KMS-11 (cell line): Measurements from ENCODE around the gene KCNIP1.

ENCODE experiments used
- H2AFZ ChIP-seq: fragments of 200-600 bp; sonication (generic); 2 replicates; pipeline ENCODE4 v1.6.1; 2016; ENCODE audit warnings: antibody characterized with exemption, mixed run types, low read depth
- H3K27ac ChIP-seq: fragments of 200-600 bp; sonication (generic); 2 replicates; pipeline ENCODE4 v1.6.1; 2016; ENCODE audit warnings: mild to moderate bottlenecking, mixed run types
- H3K27me3 ChIP-seq: fragments of 200-600 bp; sonication (generic); 2 replicates; pipeline ENCODE4 v1.6.1; 2017; ENCODE audit warnings: mild to moderate bottlenecking, low read depth, mixed run types, moderate library complexity; ENCODE audit not compliant: insufficient read depth
- H3K36me3 ChIP-seq: fragments of 200-600 bp; sonication (generic); 2 replicates; pipeline ENCODE4 v1.6.1; 2017; ENCODE audit warnings: mild to moderate bottlenecking, mixed run types; ENCODE audit not compliant: insufficient read depth
- H3K4me1 ChIP-seq: fragments of 200-600 bp; sonication (generic); 2 replicates; pipeline ENCODE4 v1.6.1; 2016; ENCODE audit warnings: mild to moderate bottlenecking, low read depth, mixed run types; ENCODE audit not compliant: poor library complexity, severe bottlenecking
- H3K4me2 ChIP-seq: fragments of 200-600 bp; sonication (generic); 2 replicates; pipeline ENCODE4 v1.7.0; 2016; ENCODE audit warnings: mild to moderate bottlenecking, mixed run types
- H3K4me3 ChIP-seq: fragments of 200-600 bp; sonication (generic); IDR thresholded peaks from 2 replicates; pipeline ENCODE4 v1.6.1; 2017; ENCODE audit warnings: low read depth, low read length, mixed read lengths; ENCODE audit not compliant: insufficient read depth
- H3K79me2 ChIP-seq: fragments of 200-600 bp; sonication (generic); 2 replicates; pipeline ENCODE4 v1.6.1; 2016; ENCODE audit warnings: low read depth, mixed run types; ENCODE audit not compliant: insufficient read depth
- H3K9ac ChIP-seq: fragments of 200-600 bp; sonication (generic); 2 replicates; pipeline ENCODE4 v1.6.1; 2016; ENCODE audit warnings: mild to moderate bottlenecking, mixed run types
- H4K20me1 ChIP-seq: fragments of 200-600 bp; sonication (generic); 2 replicates; pipeline ENCODE4 v1.6.1; 2016; ENCODE audit warnings: mild to moderate bottlenecking, mixed run types; ENCODE audit not compliant: insufficient read depth
- TF ChIP-seq, protein P1 (sequence below): fragments of 200-600 bp; sonication (generic); conservative IDR thresholded peaks from 2 replicates; pipeline ENCODE4 v1.6.1; 2017; ENCODE audit warnings: low read depth, mild to moderate bottlenecking, antibody characterized with exemption, low read length, moderate library complexity, mixed read lengths

Gene KCNIP1

DNA sequence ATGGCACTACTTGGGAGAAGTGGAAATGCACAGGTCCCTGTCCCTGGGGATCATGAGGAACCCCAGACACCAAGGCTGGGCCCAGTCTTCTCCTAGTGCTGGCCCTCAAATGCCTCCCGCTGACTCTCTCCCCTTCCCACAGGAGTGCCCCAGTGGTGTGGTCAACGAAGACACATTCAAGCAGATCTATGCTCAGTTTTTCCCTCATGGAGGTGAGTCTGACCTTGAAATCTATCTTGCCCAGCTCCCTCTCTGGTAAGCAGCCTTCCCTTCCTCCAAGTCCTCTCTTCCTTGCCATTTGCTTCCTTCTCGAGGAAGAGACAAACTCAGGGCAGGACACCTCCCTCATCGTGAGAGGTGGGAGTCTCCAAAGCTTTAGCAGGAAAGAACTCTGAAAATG is 216.4 kb downstream of the KCNIP1 start:
- TF ChIP-seq, protein P1, sequence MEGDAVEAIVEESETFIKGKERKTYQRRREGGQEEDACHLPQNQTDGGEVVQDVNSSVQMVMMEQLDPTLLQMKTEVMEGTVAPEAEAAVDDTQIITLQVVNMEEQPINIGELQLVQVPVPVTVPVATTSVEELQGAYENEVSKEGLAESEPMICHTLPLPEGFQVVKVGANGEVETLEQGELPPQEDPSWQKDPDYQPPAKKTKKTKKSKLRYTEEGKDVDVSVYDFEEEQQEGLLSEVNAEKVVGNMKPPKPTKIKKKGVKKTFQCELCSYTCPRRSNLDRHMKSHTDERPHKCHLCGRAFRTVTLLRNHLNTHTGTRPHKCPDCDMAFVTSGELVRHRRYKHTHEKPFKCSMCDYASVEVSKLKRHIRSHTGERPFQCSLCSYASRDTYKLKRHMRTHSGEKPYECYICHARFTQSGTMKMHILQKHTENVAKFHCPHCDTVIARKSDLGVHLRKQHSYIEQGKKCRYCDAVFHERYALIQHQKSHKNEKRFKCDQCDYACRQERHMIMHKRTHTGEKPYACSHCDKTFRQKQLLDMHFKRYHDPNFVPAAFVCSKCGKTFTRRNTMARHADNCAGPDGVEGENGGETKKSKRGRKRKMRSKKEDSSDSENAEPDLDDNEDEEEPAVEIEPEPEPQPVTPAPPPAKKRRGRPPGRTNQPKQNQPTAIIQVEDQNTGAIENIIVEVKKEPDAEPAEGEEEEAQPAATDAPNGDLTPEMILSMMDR, result no peak
- H3K4me2 ChIP-seq, result no peak overlapping the region
- H3K36me3 ChIP-seq, result no peaks in the 10 kb centered on the region
- H3K27me3 ChIP-seq, result no peaks in the 10 kb centered on the region
- H3K4me1 ChIP-seq, result no peaks in the 10 kb centered on the region
- H3K27ac ChIP-seq, result no peak overlapping the region
- no peaks in the 10 kb centered on the region for H3K79me2 ChIP-seq
- no peak overlapping the region for H3K4me3 ChIP-seq
- H2AFZ ChIP-seq, result no peak overlapping the region
- no peak overlapping the region for H3K9ac ChIP-seq
- no peaks in the 10 kb centered on the region for H4K20me1 ChIP-seq

DNA sequence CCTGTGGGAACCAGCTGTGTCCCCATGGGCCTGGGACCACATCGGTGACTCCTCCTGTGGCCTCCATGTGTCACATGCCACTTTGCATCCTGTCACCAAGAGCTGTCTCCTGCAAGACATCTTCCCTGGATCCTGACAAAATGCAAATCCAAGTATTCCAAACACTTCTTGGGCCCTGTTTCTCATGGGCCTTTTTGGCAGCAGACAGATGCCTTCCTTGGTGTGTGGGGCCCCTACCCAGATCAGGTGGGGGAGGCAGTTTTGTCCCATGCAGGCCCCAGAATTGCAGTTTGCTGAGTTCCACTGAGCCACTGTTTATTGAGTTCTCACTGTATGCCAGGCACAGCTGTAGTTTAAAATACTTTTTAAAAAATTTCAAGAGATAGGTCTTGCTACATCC is 217.2 kb downstream of the KCNIP1 start:
- no peaks in the 10 kb centered on the region for H3K79me2 ChIP-seq
- H3K4me3 ChIP-seq, result no peak overlapping the region
- no peaks in the 10 kb centered on the region for H3K4me1 ChIP-seq
- TF ChIP-seq, protein P1, result no peak
- H3K27me3 ChIP-seq, result no peaks in the 10 kb centered on the region
- H3K4me2 ChIP-seq, result no peak overlapping the region
- no peak overlapping the region for H3K9ac ChIP-seq
- no peak overlapping the region for H3K27ac ChIP-seq
- H2AFZ ChIP-seq, result no peak overlapping the region
- H4K20me1 ChIP-seq, result no peaks in the 10 kb centered on the region
- no peaks in the 10 kb centered on the region for H3K36me3 ChIP-seq

DNA sequence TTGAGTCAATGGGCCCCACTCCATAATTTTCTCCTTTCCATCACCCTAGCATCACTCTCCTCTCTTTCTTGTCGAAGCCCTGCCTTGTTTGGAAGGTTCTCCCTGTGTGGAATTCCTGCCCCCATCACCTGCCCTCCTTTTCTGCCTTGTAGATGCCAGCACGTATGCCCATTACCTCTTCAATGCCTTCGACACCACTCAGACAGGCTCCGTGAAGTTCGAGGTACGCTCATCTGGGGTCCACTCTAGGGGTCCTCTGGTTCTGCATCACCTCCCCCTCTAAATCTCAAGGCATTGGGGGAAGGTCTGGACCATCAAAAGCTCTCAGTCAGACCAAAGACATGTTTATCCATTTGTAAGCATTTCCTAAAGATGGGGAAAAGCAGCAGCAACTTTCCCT is 217.9 kb downstream of the KCNIP1 start:
- TF ChIP-seq, protein P1, result no peak

DNA sequence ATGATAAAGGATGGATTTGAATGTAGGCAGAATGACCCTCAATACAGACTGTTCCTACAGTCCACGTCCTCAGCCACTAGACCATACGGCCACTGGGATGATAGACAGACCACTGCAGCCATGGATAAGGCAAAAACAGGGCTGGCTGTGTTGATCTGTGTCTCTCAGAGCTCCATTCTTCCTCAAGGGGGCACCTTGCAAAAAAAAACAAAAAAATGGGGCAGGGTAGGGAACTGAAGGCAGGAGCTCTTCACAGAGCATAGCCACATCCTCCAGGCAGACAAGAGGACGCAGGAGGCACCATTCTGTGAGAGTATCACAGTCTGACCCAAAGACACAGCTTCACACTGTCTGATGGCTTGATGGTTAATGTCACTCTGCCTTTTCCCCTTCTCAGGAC is 218.5 kb downstream of the KCNIP1 start:
- Histone ChIP-seq H3K9ac (no peak overlapping the region), H3K36me3 (no peaks in the 10 kb centered on the region), H3K79me2 (no peaks in the 10 kb centered on the region), H2AFZ (no peak overlapping the region), H3K4me2 (no peak overlapping the region), H3K4me1 (no peaks in the 10 kb centered on the region), H3K27me3 (no peaks in the 10 kb centered on the region), H3K4me3 (no peak overlapping the region), H4K20me1 (no peaks in the 10 kb centered on the region), H3K27ac (no peak overlapping the region)
- TF ChIP-seq, protein P1, result no peak

More for the DNA sequence above, 217.9 kb downstream of the KCNIP1 start:
- Histone ChIP-seq H3K4me1 (no peaks in the 10 kb centered on the region), H2AFZ (no peak overlapping the region), H3K36me3 (no peaks in the 10 kb centered on the region), H4K20me1 (no peaks in the 10 kb centered on the region), H3K79me2 (no peaks in the 10 kb centered on the region), H3K9ac (no peak overlapping the region), H3K4me3 (no peak overlapping the region), H3K4me2 (no peak overlapping the region), H3K27ac (no peak overlapping the region), H3K27me3 (no peaks in the 10 kb centered on the region)
